AG09309 (cell line): ENCODE results near the gene SPON1.

Experiments
- DNase-seq: peaks from one replicate; pipeline ENCODE4 v3.0.0-alpha.2; 2010; ENCODE audit warnings: low read depth
- H3K4me3 ChIP-seq: 2 replicates; pipeline ENCODE4 v1.5.1; 2011; ENCODE audit warnings: mild to moderate bottlenecking, low read depth, low read length, moderate library complexity; ENCODE audit not compliant: control insufficient read depth
- TF ChIP-seq, protein P1 (sequence below): IDR thresholded peaks from 2 replicates; pipeline ENCODE4 v1.5.1; 2011; ENCODE audit warnings: mild to moderate bottlenecking, low read depth, low read length, inconsistent platforms; ENCODE audit not compliant: insufficient read depth, control insufficient read depth; ENCODE audit errors: missing control alignments

The SPON1 gene

DNA sequence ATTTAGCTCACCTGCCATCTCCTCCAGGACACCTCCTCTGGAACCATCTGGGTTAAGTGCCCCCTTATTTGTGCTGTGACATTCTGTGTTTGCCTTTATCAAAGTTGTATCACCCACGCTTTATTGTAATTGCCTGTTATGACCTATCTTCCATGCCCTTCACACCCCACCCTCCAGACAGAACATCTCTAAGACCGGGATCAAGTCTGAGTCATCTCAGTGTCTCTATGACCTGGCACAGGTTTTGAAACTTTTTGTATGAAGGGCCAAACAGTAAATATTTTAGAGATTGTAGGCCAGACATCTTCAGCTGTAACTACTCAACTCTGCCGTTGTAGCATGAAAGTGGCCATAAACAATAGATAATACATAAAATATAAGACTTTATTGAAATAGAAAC lies 161.8 kb downstream of the SPON1 start:
- no peak for DNase-seq
- TF ChIP-seq, protein P1, sequence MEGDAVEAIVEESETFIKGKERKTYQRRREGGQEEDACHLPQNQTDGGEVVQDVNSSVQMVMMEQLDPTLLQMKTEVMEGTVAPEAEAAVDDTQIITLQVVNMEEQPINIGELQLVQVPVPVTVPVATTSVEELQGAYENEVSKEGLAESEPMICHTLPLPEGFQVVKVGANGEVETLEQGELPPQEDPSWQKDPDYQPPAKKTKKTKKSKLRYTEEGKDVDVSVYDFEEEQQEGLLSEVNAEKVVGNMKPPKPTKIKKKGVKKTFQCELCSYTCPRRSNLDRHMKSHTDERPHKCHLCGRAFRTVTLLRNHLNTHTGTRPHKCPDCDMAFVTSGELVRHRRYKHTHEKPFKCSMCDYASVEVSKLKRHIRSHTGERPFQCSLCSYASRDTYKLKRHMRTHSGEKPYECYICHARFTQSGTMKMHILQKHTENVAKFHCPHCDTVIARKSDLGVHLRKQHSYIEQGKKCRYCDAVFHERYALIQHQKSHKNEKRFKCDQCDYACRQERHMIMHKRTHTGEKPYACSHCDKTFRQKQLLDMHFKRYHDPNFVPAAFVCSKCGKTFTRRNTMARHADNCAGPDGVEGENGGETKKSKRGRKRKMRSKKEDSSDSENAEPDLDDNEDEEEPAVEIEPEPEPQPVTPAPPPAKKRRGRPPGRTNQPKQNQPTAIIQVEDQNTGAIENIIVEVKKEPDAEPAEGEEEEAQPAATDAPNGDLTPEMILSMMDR, result no peak
- no peak overlapping the region for H3K4me3 ChIP-seq

- TF ChIP-seq, protein P1, result no peak
- no peak for DNase-seq
- no peak overlapping the region for H3K4me3 ChIP-seq
Observed at GRCh38 chr11:14124886-14125285, 162.4 kb downstream of the SPON1 start.

- no peak for DNase-seq
- TF ChIP-seq, protein P1, result no peak
- no peak overlapping the region for H3K4me3 ChIP-seq
Observed at GRCh38 chr11:14125529-14125928, 163.0 kb downstream of the SPON1 start.

- TF ChIP-seq, protein P1, result no peak
- DNase-seq, result no peak
Observed at GRCh38 chr11:14127679-14128078, 165.2 kb downstream of the SPON1 start.

DNA sequence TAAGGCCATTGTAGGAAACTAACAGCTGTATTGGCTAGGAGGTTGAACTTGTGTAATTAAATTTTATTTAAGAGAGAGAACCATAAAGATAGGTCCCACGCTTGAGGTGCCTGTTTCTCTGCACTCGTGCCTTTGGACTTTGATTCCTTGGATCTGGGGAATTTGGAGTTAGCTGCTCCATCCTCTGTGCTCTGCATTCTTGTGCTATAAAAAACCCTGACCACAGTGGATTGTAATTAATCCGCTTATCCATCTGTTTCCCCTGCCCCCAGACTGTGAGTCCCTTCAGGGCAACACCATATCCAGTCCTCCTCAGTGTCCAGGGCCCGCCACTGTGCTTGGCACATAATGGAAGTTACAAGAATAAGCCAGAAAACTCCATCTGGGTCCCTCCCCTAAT lies 169.8 kb downstream of the SPON1 start:
- H3K4me3 ChIP-seq, result no peak overlapping the region
- TF ChIP-seq, protein P1, result no peak
- no peak for DNase-seq

More at GRCh38 chr11:14127679-14128078, 165.2 kb downstream of the SPON1 start:
- no peak overlapping the region for H3K4me3 ChIP-seq

- H3K4me3 ChIP-seq, result no peak overlapping the region
- TF ChIP-seq, protein P1, result no peak
- no peak for DNase-seq
Observed at GRCh38 chr11:14133381-14133780, 170.9 kb downstream of the SPON1 start.

DNA sequence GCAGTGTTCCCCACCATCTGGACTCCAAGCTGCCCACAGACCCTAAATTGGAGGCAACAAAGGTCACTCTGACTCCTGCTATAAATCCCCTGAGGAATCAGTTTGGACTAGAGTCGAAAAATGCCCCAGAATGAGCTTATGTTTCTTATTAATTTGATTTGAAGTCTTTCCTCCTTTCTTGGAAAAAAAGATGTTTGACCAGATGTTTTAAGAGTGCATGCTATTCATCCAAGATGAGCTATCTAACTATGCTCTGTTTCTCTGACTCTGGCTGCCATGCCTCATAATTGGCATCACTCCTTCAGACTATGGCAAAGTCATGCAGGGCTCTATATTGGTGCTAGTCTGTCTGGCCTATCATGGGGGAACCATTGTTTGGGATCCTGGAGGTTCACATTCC lies 174.0 kb downstream of the SPON1 start:
- no peak for DNase-seq
- H3K4me3 ChIP-seq, result no peak overlapping the region
- TF ChIP-seq, protein P1, result no peak
